Astrocyte of the hippocampus (primary cell): ENCODE results near the gene GPR137C.

Source experiments
- DNase-seq: peaks from one replicate; pipeline ENCODE4 v3.0.0; 2011; ENCODE audit warnings: low read depth, low spot score

The GPR137C gene

DNA sequence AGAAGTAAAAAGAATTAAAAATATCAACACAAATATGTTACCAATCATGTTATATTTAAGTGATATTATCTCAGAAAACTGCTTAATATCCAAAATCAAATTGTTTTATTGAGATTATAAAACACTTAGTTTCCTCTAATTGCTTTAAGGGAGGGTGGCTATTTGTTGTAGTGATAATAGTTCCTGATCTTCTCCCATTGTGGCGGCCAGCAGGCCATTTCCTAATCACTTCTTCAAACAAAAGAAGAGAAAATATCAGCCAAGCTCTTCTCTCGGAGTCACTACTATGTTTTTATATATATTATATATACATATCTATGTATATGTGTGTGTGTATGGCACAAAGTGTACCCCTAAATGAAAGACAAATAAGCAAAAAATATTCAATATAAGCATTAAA, 111.2 kb downstream of the GPR137C start:
- no peak for DNase-seq

DNA sequence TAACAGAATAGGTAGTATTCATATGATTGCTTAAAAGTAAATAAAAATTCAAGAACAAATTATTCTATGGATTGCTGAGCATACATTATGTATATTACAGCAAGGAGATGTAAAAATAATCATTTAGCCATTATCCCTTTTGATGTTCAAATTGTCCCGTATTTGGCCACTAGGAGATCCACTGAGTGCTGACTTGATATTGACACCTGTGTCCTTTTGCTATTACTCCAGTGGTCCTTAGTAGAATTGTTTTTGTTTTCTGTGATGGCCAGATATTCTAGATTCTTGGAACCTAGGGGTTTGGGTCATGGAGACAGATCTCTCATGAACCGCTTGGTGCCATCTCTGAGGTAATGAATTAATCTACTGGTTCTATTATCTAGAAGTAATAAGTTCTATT, 126.0 kb downstream of the GPR137C start:
- no peak for DNase-seq

DNA sequence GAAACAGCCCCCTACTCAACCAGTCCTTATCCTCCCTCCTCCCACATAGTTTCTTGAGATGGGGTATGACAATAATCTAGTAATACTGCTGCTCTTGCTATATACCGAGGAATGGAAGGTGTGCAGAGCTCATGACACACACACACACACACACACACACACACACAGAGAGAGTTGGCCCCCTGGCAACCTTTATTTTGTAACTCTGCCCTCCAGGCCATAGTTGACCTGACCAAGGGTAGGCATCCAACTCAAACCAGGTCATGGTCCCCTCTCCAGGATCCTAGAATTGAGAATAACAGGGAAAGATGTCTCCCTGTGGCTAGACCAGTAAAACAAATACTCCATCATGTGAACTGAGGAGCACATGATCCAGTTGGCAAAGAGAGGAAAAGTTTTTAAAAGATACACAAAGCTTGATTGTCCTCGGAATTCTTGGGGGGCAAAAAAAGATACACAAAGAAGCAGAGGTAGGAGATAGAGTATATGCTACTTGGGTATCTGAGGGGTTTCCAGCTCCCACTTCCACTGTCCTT, 131.4 kb downstream of the GPR137C start:
- DNase-seq = no peak

DNA sequence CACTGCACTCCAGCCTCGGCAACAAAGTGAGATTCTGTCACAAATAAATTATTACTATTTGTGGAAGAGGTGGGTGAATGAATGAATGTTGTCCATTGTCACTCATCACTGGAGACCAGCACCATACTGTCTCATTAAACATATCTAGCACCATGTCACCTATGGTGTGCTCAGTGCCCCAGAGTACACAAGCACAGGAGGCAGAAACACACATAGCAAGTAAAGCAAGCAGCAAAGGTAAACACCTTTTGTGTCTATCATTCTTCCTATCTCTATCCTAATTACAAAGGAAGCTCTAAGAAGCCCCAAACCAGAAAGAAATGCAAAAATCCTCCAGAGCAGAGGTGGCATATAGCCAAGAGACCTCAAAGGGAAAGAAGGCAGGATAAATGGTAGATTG, 133.5 kb downstream of the GPR137C start:
- no peak for DNase-seq
